HG02970 (cell line): ENCODE measurements around the gene BGN.

Source experiments
- ATAC-seq: cut with Tn5 transposase; IDR thresholded peaks from one replicate; pipeline ENCODE4 v1.9.1; 2021; ENCODE audit warnings: mild to moderate bottlenecking, moderate library complexity, moderate number of reproducible peaks; ENCODE audit not compliant: unreplicated experiment, low FRiP score

BGN gene

GRCh38 chrX:153459986-153460385 lies 34.8 kb upstream of the BGN start:
- ATAC-seq, result no peak

GRCh38 chrX:153460826-153461225 lies 34.0 kb upstream of the BGN start:
- no peak for ATAC-seq

GRCh38 chrX:153462291-153462690 lies 32.5 kb upstream of the BGN start:
- no peak for ATAC-seq

- no peak for ATAC-seq
These were observed 31.7 kb upstream of the BGN start for GRCh38 chrX:153463031-153463430.

- ATAC-seq, result no peak
These were observed 31.2 kb upstream of the BGN start for GRCh38 chrX:153463556-153463955.

- ATAC-seq, result no peak
These were observed 30.7 kb upstream of the BGN start for GRCh38 chrX:153464116-153464515.

GRCh38 chrX:153465691-153466380 lies 28.9 kb upstream of the BGN start:
- no peak for ATAC-seq

- no peak for ATAC-seq
These were observed 26.7 kb upstream of the BGN start for GRCh38 chrX:153468008-153468580.

- ATAC-seq, result peak; percentile 10
These were observed 24.9 kb upstream of the BGN start for GRCh38 chrX:153469811-153470410.

- ATAC-seq, result peak; percentile 57
These were observed 24.1 kb upstream of the BGN start, which contains the start of gene HAUS7 for GRCh38 chrX:153470411-153471363. TSS of gene HAUS7 (minus strand) at chrX:153470576. CDS start at chrX:153470557, 19 bp downstream.

- ATAC-seq, result no peak
These were observed 23.0 kb upstream of the BGN start for GRCh38 chrX:153471663-153472280.

GRCh38 chrX:153473126-153473525 lies 21.7 kb upstream of the BGN start:
- ATAC-seq, result no peak

- no peak for ATAC-seq
These were observed 20.5 kb upstream of the BGN start for GRCh38 chrX:153474266-153474665.

GRCh38 chrX:153474718-153475117 lies 20.1 kb upstream of the BGN start:
- no peak for ATAC-seq

- ATAC-seq, result no peak
These were observed 19.5 kb upstream of the BGN start for GRCh38 chrX:153475271-153475670.

- ATAC-seq, result no peak
These were observed 19.0 kb upstream of the BGN start for GRCh38 chrX:153475751-153476281.

GRCh38 chrX:153476666-153477363 lies 18.0 kb upstream of the BGN start:
- no peak for ATAC-seq

GRCh38 chrX:153477364-153477857 lies 17.4 kb upstream of the BGN start:
- no peak for ATAC-seq

- ATAC-seq, result no peak
These were observed 16.9 kb upstream of the BGN start for GRCh38 chrX:153477901-153478300.
